Stimulated activated CD8-positive, alpha-beta memory T cell treated with anti-CD3 and anti-CD28 coated beads, Interleukin-15, amount 100 ng/mL, for 4 hours (primary cell): ENCODE results near the gene SERPINE3.

Source experiments
- DNase-seq, 2 donors: peaks; one replicate each; pipeline ENCODE4 v3.0.0-alpha.2; 2020; ENCODE audit warnings: low read depth in 2 of 2

The SERPINE3 gene

GRCh38 chr13:51339354-51339753 is at the start of gene SERPINE3:
TSS of gene SERPINE3 (plus strand) at chr13:51339691. CDS start at chr13:51341092, 1,401 bp downstream.
- no peak for DNase-seq

GRCh38 chr13:51291341-51291740 is 48.1 kb upstream of the SERPINE3 start:
- no peak for DNase-seq

GRCh38 chr13:51292000-51292565 is 47.4 kb upstream of the SERPINE3 start:
- no peak for DNase-seq

- DNase-seq, result no peak
These were observed 41.9 kb upstream of the SERPINE3 start for GRCh38 chr13:51297556-51297955.

GRCh38 chr13:51298812-51299211 is 40.7 kb upstream of the SERPINE3 start:
- no peak for DNase-seq

- no peak for DNase-seq
These were observed 36.4 kb upstream of the SERPINE3 start for GRCh38 chr13:51303063-51303552.

- no peak for DNase-seq
These were observed 35.6 kb upstream of the SERPINE3 start for GRCh38 chr13:51303882-51304281.

GRCh38 chr13:51305271-51305967 is 34.1 kb upstream of the SERPINE3 start:
- DNase-seq, result no peak

GRCh38 chr13:51308781-51309180 is 30.7 kb upstream of the SERPINE3 start:
- DNase-seq, result no peak

GRCh38 chr13:51311231-51311630 is 28.3 kb upstream of the SERPINE3 start:
- DNase-seq, result no peak

- no peak for DNase-seq
These were observed 27.5 kb upstream of the SERPINE3 start for GRCh38 chr13:51311957-51312520.

GRCh38 chr13:51313619-51314018 is 25.9 kb upstream of the SERPINE3 start:
- no peak for DNase-seq

- no peak for DNase-seq
These were observed 22.2 kb upstream of the SERPINE3 start for GRCh38 chr13:51317262-51317661.

GRCh38 chr13:51318015-51318414 is 21.5 kb upstream of the SERPINE3 start:
- no peak for DNase-seq

GRCh38 chr13:51318876-51319275 is 20.6 kb upstream of the SERPINE3 start:
- no peak for DNase-seq

GRCh38 chr13:51321836-51322235 is 17.7 kb upstream of the SERPINE3 start:
- no peak for DNase-seq

- DNase-seq, result no peak
These were observed 16.7 kb upstream of the SERPINE3 start for GRCh38 chr13:51322826-51323225.

GRCh38 chr13:51323824-51324511 is 15.5 kb upstream of the SERPINE3 start:
- no peak for DNase-seq

- DNase-seq, result no peak
These were observed 14.6 kb upstream of the SERPINE3 start for GRCh38 chr13:51324714-51325420.

GRCh38 chr13:51325837-51326236 is 13.7 kb upstream of the SERPINE3 start:
- DNase-seq, result no peak

- no peak for DNase-seq
These were observed 12.7 kb upstream of the SERPINE3 start for GRCh38 chr13:51326777-51327176.

- DNase-seq, result no peak
These were observed 11.5 kb upstream of the SERPINE3 start for GRCh38 chr13:51327961-51328360.
